SK-N-SH treated with all-trans-retinoic acid at 6 μM for 48 hours (cell line): ENCODE results near the gene HEXIM2.

Experiments used
- ATAC-seq: fragments of 200-7000 bp; cut with Tn5 transposase; 3 replicates; pipeline ENCODE4 v1.9.1; 2020; ENCODE audit warnings: mild to moderate bottlenecking, moderate library complexity
- ARNTL ChIP-seq: fragments of 450-650 bp; formaldehyde crosslinking; IDR thresholded peaks from 2 replicates; pipeline ENCODE4 v1.5.0; 2020; ENCODE audit warnings: low read depth, mild to moderate bottlenecking, moderate library complexity, borderline replicate concordance
- BACH2 ChIP-seq: fragments of 250-450 bp; sonication (Bioruptor Pico); IDR thresholded peaks from 2 replicates; pipeline ENCODE4 v1.9.0; 2021; ENCODE audit warnings: mild to moderate bottlenecking, borderline replicate concordance
- CREB5 ChIP-seq: fragments of 250-450 bp; sonication (Bioruptor Pico); IDR thresholded peaks from 2 replicates; pipeline ENCODE4 v1.5.1; 2020; ENCODE audit warnings: low read depth, mild to moderate bottlenecking, moderate library complexity
- CSDC2 ChIP-seq: fragments of 250-450 bp; sonication (Bioruptor Pico); IDR thresholded peaks from 2 replicates; pipeline ENCODE4 v1.5.0; 2020; ENCODE audit warnings: mild to moderate bottlenecking, moderate library complexity
- CSRNP3 ChIP-seq: fragments of 250-450 bp; sonication (Bioruptor Pico); IDR thresholded peaks from 2 replicates; pipeline ENCODE4 v1.5.1; 2021; ENCODE audit warnings: mild to moderate bottlenecking, moderate library complexity
- ESRRG ChIP-seq: fragments of 250-450 bp; sonication (Bioruptor Pico); IDR thresholded peaks from 2 replicates; pipeline ENCODE4 v1.6.1; 2021; ENCODE audit warnings: mild to moderate bottlenecking
- GLIS3 ChIP-seq: fragments of 250-450 bp; sonication (Bioruptor Pico); IDR thresholded peaks from 2 replicates; pipeline ENCODE4 v1.5.0; 2020; ENCODE audit warnings: mild to moderate bottlenecking, moderate library complexity
- ISL1 ChIP-seq: fragments of 250-450 bp; sonication (Bioruptor Pico); IDR thresholded peaks from 2 replicates; pipeline ENCODE4 v2.1.2; 2022; ENCODE audit warnings: mild to moderate bottlenecking, moderate library complexity
- OSR1 ChIP-seq: fragments of 250-450 bp; sonication (Bioruptor Pico); IDR thresholded peaks from 2 replicates; pipeline ENCODE4 v1.8.0; 2022; ENCODE audit warnings: moderate library complexity, mild to moderate bottlenecking, inconsistent platforms
- PATZ1 ChIP-seq: fragments of 250-450 bp; sonication (Bioruptor Pico); IDR thresholded peaks from 2 replicates; pipeline ENCODE4 v1.8.0; 2020; ENCODE audit warnings: mild to moderate bottlenecking, moderate library complexity, borderline replicate concordance
- PPARA ChIP-seq: fragments of 250-450 bp; sonication (Bioruptor Pico); IDR thresholded peaks from 2 replicates; pipeline ENCODE4 v1.5.0; 2020; ENCODE audit warnings: mild to moderate bottlenecking, borderline replicate concordance
- RARB ChIP-seq: fragments of 250-450 bp; sonication (Bioruptor Pico); IDR thresholded peaks from 2 replicates; pipeline ENCODE4 v1.8.0; 2021; ENCODE audit warnings: mild to moderate bottlenecking, moderate library complexity
- SNAI2 ChIP-seq: fragments of 250-450 bp; sonication (Bioruptor Pico); IDR thresholded peaks from 2 replicates; pipeline ENCODE4 v1.5.0; 2020; ENCODE audit warnings: mild to moderate bottlenecking, moderate library complexity
- TCF4 ChIP-seq: fragments of 250-450 bp; sonication (Bioruptor Pico); IDR thresholded peaks from 2 replicates; pipeline ENCODE4 v1.8.0; 2021; ENCODE audit warnings: mild to moderate bottlenecking, moderate library complexity, borderline replicate concordance
- TOX ChIP-seq: fragments of 250-450 bp; sonication (Bioruptor Pico); IDR thresholded peaks from 2 replicates; pipeline ENCODE4 v1.8.0; 2021; ENCODE audit warnings: mild to moderate bottlenecking, moderate library complexity, borderline replicate concordance
- ZC3H10 ChIP-seq: fragments of 250-450 bp; sonication (Bioruptor Pico); IDR thresholded peaks from 2 replicates; pipeline ENCODE4 v1.5.1; 2021; ENCODE audit warnings: mild to moderate bottlenecking, moderate library complexity
- ZFP3 ChIP-seq: fragments of 250-450 bp; sonication (Bioruptor Pico); IDR thresholded peaks from 2 replicates; pipeline ENCODE4 v1.5.0; 2020; ENCODE audit warnings: mild to moderate bottlenecking, moderate library complexity
- ZFP30 ChIP-seq: fragments of 450-650 bp; formaldehyde crosslinking; IDR thresholded peaks from 2 replicates; pipeline ENCODE4 v1.5.0; 2022; ENCODE audit warnings: mild to moderate bottlenecking, moderate library complexity
- ZNF70 ChIP-seq: fragments of 450-650 bp; formaldehyde crosslinking; IDR thresholded peaks from 2 replicates; pipeline ENCODE4 v1.5.0; 2020; ENCODE audit warnings: mild to moderate bottlenecking, moderate library complexity
- TF ChIP-seq, protein P1 (sequence below): fragments of 250-450 bp; sonication (Bioruptor Pico); IDR thresholded peaks from 2 replicates; pipeline ENCODE4 v1.8.0; 2021; ENCODE audit warnings: low read depth, mild to moderate bottlenecking, moderate library complexity, borderline replicate concordance
- TF ChIP-seq, protein P2 (sequence below): fragments of 250-450 bp; sonication (Bioruptor Pico); IDR thresholded peaks from 2 replicates; pipeline ENCODE4 v1.5.0; 2020; ENCODE audit warnings: mild to moderate bottlenecking, moderate library complexity

Gene HEXIM2

GRCh38 chr17:45171338-45172231 is 9.9 kb downstream of the HEXIM2 start:
- TF ChIP-seq ZFP3 (CRISPR knock-in tag): no peak
- TF ChIP-seq, protein P1, sequence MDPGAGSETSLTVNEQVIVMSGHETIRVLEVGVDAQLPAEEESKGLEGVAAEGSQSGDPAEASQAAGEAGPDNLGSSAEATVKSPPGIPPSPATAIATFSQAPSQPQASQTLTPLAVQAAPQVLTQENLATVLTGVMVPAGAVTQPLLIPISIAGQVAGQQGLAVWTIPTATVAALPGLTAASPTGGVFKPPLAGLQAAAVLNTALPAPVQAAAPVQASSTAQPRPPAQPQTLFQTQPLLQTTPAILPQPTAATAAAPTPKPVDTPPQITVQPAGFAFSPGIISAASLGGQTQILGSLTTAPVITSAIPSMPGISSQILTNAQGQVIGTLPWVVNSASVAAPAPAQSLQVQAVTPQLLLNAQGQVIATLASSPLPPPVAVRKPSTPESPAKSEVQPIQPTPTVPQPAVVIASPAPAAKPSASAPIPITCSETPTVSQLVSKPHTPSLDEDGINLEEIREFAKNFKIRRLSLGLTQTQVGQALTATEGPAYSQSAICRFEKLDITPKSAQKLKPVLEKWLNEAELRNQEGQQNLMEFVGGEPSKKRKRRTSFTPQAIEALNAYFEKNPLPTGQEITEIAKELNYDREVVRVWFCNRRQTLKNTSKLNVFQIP (CRISPR knock-in tag): no peak
- TF ChIP-seq ESRRG: no peak
- TF ChIP-seq TCF4 (CRISPR knock-in tag): no peak
- TF ChIP-seq RARB (CRISPR knock-in tag): no peak
- TF ChIP-seq CSDC2 (CRISPR knock-in tag): no peak
- TF ChIP-seq OSR1: no peak
- TF ChIP-seq PPARA: no peak
- TF ChIP-seq, protein P2, sequence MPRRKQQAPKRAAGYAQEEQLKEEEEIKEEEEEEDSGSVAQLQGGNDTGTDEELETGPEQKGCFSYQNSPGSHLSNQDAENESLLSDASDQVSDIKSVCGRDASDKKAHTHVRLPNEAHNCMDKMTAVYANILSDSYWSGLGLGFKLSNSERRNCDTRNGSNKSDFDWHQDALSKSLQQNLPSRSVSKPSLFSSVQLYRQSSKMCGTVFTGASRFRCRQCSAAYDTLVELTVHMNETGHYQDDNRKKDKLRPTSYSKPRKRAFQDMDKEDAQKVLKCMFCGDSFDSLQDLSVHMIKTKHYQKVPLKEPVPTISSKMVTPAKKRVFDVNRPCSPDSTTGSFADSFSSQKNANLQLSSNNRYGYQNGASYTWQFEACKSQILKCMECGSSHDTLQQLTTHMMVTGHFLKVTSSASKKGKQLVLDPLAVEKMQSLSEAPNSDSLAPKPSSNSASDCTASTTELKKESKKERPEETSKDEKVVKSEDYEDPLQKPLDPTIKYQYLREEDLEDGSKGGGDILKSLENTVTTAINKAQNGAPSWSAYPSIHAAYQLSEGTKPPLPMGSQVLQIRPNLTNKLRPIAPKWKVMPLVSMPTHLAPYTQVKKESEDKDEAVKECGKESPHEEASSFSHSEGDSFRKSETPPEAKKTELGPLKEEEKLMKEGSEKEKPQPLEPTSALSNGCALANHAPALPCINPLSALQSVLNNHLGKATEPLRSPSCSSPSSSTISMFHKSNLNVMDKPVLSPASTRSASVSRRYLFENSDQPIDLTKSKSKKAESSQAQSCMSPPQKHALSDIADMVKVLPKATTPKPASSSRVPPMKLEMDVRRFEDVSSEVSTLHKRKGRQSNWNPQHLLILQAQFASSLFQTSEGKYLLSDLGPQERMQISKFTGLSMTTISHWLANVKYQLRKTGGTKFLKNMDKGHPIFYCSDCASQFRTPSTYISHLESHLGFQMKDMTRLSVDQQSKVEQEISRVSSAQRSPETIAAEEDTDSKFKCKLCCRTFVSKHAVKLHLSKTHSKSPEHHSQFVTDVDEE (CRISPR knock-in tag): no peak
- TF ChIP-seq ARNTL (CRISPR knock-in tag): no peak
- no peak for TF ChIP-seq CREB5 (CRISPR knock-in tag)
- TF ChIP-seq PATZ1 (CRISPR knock-in tag): no peak
- TF ChIP-seq SNAI2 (CRISPR knock-in tag): no peak
- no peak for TF ChIP-seq ISL1 (CRISPR knock-in tag)
- no peak for TF ChIP-seq TOX (CRISPR knock-in tag)
- TF ChIP-seq ZC3H10 (CRISPR knock-in tag): no peak
- ATAC-seq: peak; percentile 15

DNA sequence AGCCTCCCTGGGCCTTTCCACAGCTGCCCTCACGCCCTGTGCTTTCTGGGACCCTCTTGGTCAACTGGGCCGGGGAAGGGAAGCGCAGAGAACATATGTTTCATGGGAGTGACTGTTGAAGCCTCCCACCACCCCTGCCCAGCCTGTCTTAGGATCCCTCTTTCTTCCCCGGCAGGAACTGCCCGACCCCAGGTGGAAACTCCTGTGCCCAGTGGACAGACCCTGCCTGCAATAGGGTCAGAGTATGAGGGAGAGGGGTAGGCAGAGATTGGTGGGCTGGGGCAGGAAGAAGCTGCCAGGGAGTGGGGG is 10.5 kb downstream of the HEXIM2 start:
- TF ChIP-seq GLIS3 (CRISPR knock-in tag) (no peak), OSR1 (no peak), TCF4 (CRISPR knock-in tag) (no peak), BACH2 (CRISPR knock-in tag) (no peak), ZFP30 (CRISPR knock-in tag) (no peak), CSRNP3 (CRISPR knock-in tag) (no peak), ZC3H10 (CRISPR knock-in tag) (no peak), ZNF70 (CRISPR knock-in tag) (no peak), ESRRG (no peak), ARNTL (CRISPR knock-in tag) (no peak), PATZ1 (CRISPR knock-in tag) (no peak), TOX (CRISPR knock-in tag) (no peak), ZFP3 (CRISPR knock-in tag) (no peak), ISL1 (CRISPR knock-in tag) (no peak)
- TF ChIP-seq, protein P2 (CRISPR knock-in tag): no peak
- TF ChIP-seq, protein P1 (CRISPR knock-in tag): no peak
- peak; percentile 5 for ATAC-seq
